22Rv1 (cell line): ENCODE measurements around the gene HRCT1.

Experiments used
- ZFX ChIP-seq: fragments of 450-650 bp; IDR thresholded peaks from 2 replicates; pipeline ENCODE4 v1.6.1; 2017; ENCODE audit warnings: antibody characterized with exemption, borderline replicate concordance
- TF ChIP-seq, protein P1 (sequence below): fragments of 450-650 bp; IDR thresholded peaks from 2 replicates; pipeline ENCODE4 v1.5.1; 2017; ENCODE audit warnings: mild to moderate bottlenecking

DNA sequence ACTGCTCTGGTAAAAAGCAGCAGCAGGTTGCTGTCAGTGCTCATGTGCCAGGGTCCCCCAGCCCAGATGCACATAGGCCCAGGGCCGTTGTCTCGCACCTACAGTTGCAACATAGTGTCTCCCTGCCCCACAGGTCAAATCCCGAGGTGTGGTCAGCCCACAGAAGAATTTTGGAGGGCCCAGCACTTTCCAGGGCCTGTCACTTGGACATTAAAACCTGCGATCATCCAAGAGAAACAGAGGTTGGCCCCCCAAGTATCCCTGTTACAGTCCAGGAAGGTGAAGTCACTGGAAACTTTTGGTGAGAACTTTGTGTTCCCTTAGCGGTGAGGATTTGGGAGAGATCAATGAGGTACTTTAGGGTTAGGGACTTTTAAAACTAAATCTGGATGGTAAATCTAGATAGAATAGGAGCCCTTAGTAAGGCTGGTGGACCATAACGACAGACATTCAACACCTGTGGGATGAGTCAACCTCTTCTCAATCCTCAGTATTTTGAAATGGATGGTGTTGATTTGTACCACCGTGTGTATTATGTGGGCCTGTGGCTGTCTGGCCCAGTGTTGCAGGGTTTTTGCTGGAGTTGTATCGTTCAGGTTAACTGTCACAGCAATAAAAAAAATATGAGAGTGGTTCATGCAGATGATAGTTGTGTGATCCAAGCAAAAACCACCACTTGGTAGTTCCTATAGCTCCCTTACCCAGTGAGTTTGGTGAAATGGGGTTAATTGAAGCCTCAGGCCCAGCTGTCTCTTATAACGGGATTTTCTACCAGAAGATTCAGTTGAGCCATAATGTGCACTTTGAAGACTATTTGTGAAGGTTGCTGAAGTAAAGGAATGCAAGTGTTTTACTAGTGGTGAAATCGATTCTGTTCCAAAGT is 32.7 kb downstream of the HRCT1 start:
- TF ChIP-seq, protein P1, sequence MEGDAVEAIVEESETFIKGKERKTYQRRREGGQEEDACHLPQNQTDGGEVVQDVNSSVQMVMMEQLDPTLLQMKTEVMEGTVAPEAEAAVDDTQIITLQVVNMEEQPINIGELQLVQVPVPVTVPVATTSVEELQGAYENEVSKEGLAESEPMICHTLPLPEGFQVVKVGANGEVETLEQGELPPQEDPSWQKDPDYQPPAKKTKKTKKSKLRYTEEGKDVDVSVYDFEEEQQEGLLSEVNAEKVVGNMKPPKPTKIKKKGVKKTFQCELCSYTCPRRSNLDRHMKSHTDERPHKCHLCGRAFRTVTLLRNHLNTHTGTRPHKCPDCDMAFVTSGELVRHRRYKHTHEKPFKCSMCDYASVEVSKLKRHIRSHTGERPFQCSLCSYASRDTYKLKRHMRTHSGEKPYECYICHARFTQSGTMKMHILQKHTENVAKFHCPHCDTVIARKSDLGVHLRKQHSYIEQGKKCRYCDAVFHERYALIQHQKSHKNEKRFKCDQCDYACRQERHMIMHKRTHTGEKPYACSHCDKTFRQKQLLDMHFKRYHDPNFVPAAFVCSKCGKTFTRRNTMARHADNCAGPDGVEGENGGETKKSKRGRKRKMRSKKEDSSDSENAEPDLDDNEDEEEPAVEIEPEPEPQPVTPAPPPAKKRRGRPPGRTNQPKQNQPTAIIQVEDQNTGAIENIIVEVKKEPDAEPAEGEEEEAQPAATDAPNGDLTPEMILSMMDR, result no peak
- no peak for TF ChIP-seq ZFX
